GM23338 (cell line): ENCODE measurements around the gene HMGXB3. TPM values are rescaled to one million over a fixed set of nuclear protein-coding genes. Genes with fewer than 3 reads are reported as not detected.

Experiments
- ATAC-seq: fragments of 200-7000 bp; cut with Tn5 transposase; 3 replicates; pipeline ENCODE4 v1.9.1; 2020
- DNase-seq: peaks from one replicate; pipeline ENCODE4 v3.0.0-alpha.2; 2015; ENCODE audit warnings: low spot score
- H2AFZ ChIP-seq: fragments of 200-600 bp; sonication (generic); 2 replicates; pipeline ENCODE4 v1.8.0; 2016; ENCODE audit warnings: antibody characterized with exemption, mild to moderate bottlenecking, moderate library complexity
- H3F3A ChIP-seq: fragments of 200-600 bp; sonication (generic); replicated peaks from 2 replicates; pipeline ENCODE4 v1.8.0; 2017; ENCODE audit warnings: antibody characterized with exemption, mixed run types, low read depth
- H3K27ac ChIP-seq: fragments of 200-600 bp; sonication (generic); 2 replicates; pipeline ENCODE4 v1.6.1; 2016; ENCODE audit warnings: low read depth
- H3K27me3 ChIP-seq: fragments of 200-600 bp; sonication (generic); 2 replicates; pipeline ENCODE4 v1.8.0; 2016; ENCODE audit warnings: mild to moderate bottlenecking, mixed run types, moderate library complexity; ENCODE audit not compliant: insufficient read depth
- H3K36me3 ChIP-seq: fragments of 200-600 bp; sonication (generic); 2 replicates; pipeline ENCODE4 v1.8.0; 2016; ENCODE audit warnings: mild to moderate bottlenecking; ENCODE audit not compliant: insufficient read depth
- H3K4me1 ChIP-seq: fragments of 200-600 bp; sonication (generic); 2 replicates; pipeline ENCODE4 v1.8.0; 2016; ENCODE audit warnings: mild to moderate bottlenecking, moderate library complexity; ENCODE audit not compliant: insufficient read depth
- H3K4me2 ChIP-seq: fragments of 200-600 bp; sonication (generic); 2 replicates; pipeline ENCODE4 v1.7.1; 2017; ENCODE audit warnings: mixed run types
- H3K4me3 ChIP-seq: fragments of 200-600 bp; sonication (generic); 2 replicates; pipeline ENCODE4 v1.6.1; 2016; ENCODE audit warnings: mixed run types
- H3K79me2 ChIP-seq: fragments of 200-600 bp; sonication (generic); replicated peaks from 2 replicates; pipeline ENCODE4 v1.8.0; 2017; ENCODE audit warnings: mild to moderate bottlenecking; ENCODE audit not compliant: insufficient read depth
- H3K9me2 ChIP-seq: fragments of 200-600 bp; sonication (generic); 2 replicates; pipeline ENCODE4 v1.8.0; 2017; ENCODE audit not compliant: insufficient read depth
- H4K20me1 ChIP-seq: fragments of 200-600 bp; sonication (generic); replicated peaks from 2 replicates; pipeline ENCODE4 v1.8.0; 2017; ENCODE audit warnings: mild to moderate bottlenecking; ENCODE audit not compliant: insufficient read depth
- H3K27ac Mint-ChIP-seq: 2 replicates; pipeline ENCODE4 v1.8.0; 2020; ENCODE audit warnings: inconsistent platforms, mild to moderate bottlenecking, moderate library complexity, mixed read lengths
- H3K27me3 Mint-ChIP-seq: 3 replicates; pipeline ENCODE4 v1.8.0; 2022; ENCODE audit warnings: low read depth, mild to moderate bottlenecking, moderate library complexity, mixed read lengths, inconsistent platforms; ENCODE audit not compliant: insufficient read depth, poor library complexity
- H3K36me3 Mint-ChIP-seq: 3 replicates; pipeline ENCODE4 v1.8.0; 2021; ENCODE audit warnings: low read depth, mild to moderate bottlenecking, inconsistent platforms, moderate library complexity, mixed read lengths
- H3K4me1 Mint-ChIP-seq: 3 replicates; pipeline ENCODE4 v1.8.0; 2020; ENCODE audit warnings: mild to moderate bottlenecking, inconsistent platforms, mixed read lengths
- H3K4me3 Mint-ChIP-seq: 3 replicates; pipeline ENCODE4 v1.8.0; 2021; ENCODE audit warnings: moderate library complexity, mild to moderate bottlenecking, inconsistent platforms, mixed read lengths
- H3K9me3 Mint-ChIP-seq: 3 replicates; pipeline ENCODE4 v1.8.0; 2020; ENCODE audit warnings: moderate library complexity, mild to moderate bottlenecking, inconsistent platforms, mixed read lengths
- CREB1 ChIP-seq: fragments of 250-450 bp; sonication (Bioruptor Pico); IDR thresholded peaks from 2 replicates; pipeline ENCODE4 v1.5.0; 2020; ENCODE audit warnings: low read depth, mild to moderate bottlenecking, moderate library complexity
- EZH2 ChIP-seq: fragments of 200-600 bp; sonication (generic); IDR thresholded peaks from one replicate; pipeline ENCODE4 v1.8.0; 2017; ENCODE audit warnings: antibody characterized with exemption, mild to moderate bottlenecking, low read depth; ENCODE audit not compliant: unreplicated experiment
- EZH2phosphoT487 ChIP-seq: fragments of 200-600 bp; sonication (generic); IDR thresholded peaks from one replicate; pipeline ENCODE4 v1.8.1; 2018; ENCODE audit warnings: antibody characterized with exemption; ENCODE audit not compliant: unreplicated experiment
- JUNB ChIP-seq: IDR thresholded peaks from one replicate; pipeline ENCODE4 v1.6.1; 2016; ENCODE audit warnings: antibody characterized with exemption; ENCODE audit not compliant: unreplicated experiment
- POLR2AphosphoS5 ChIP-seq: IDR thresholded peaks from 2 replicates; pipeline ENCODE4 v1.6.1; 2016; ENCODE audit warnings: antibody characterized with exemption, low read depth
- STAT1 ChIP-seq: IDR thresholded peaks from one replicate; pipeline ENCODE4 v1.6.1; 2016; ENCODE audit warnings: antibody characterized with exemption; ENCODE audit not compliant: unreplicated experiment
- ZNF331 ChIP-seq: fragments of 250-450 bp; sonication (Bioruptor Pico); IDR thresholded peaks from 2 replicates; pipeline ENCODE4 v1.5.0; 2020; ENCODE audit warnings: low read depth, mild to moderate bottlenecking, moderate library complexity
- polyA plus RNA-seq: library from polyadenylated mRNA; unstranded; fragments of >200 nt; fragmentation: Nextera tagmentation; extraction: Ambion mirVana; gene quantifications from 2 replicates; pipeline ENCODE4 v1.2.1, GENCODE V29; 2016
- total RNA-seq: library from RNA; depleted of rRNA; stranded (reverse); fragments of >200 nt; shearing (Covaris generic); gene quantifications from 2 replicates; pipeline ENCODE4 v1.2.3, GENCODE V29; 2014
- TF ChIP-seq, protein P1 (sequence below): fragments of 250-450 bp; sonication (Bioruptor Pico); IDR thresholded peaks from 2 replicates; pipeline ENCODE4 v1.5.0; 2020; ENCODE audit warnings: mild to moderate bottlenecking, moderate library complexity
- TF ChIP-seq, protein P2 (sequence below): IDR thresholded peaks from one replicate; pipeline ENCODE4 v1.6.1; 2018; ENCODE audit warnings: antibody characterized with exemption; ENCODE audit not compliant: unreplicated experiment

HMGXB3 gene
- total and polyA plus RNA-seq, 2 experiments from 2014 or later: 9.4 to 37.9 TPM

DNA sequence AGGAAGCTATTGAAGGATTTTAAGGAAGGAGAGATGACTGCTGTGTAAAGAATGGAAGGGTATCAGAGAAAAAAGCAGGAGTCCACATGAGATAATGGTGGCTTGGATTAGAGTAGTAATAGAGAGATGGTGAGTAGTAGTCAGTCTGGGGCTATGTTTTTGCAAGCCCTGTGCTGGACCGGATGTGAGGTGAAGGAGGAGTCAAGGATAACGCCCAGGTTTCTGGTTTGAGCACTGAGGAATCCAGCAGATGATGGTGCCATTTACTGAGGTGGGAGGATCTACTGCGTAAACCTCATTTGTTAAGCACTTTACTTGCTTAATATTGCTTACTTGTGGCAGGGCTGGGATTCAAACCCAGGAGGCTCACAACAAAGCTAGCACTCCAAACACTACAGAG, 1.2 kb upstream of the HMGXB3 start:
- no peak for ATAC-seq
- peaks cover 33% of the 10 kb centered on the region for H3K79me2 ChIP-seq

More for the DNA sequence above, 1.2 kb upstream of the HMGXB3 start:
- Histone ChIP-seq H3F3A (peaks cover 12% of the 10 kb centered on the region; the same call in 1 of the 2 replicates), H2AFZ (no peak overlapping the region), H3K27ac (peak overlapping the region; percentile 97; the same call in 1 of the 2 replicates), H3K36me3 (0 out of 2 replicates have a peak, but pooled peaks cover 1% of the 10 kb centered on the region), H3K4me1 (peaks cover 6% of the 10 kb centered on the region; the same call in 1 of the 2 replicates), H3K9me2 (no peaks in the 10 kb centered on the region), H4K20me1 (peaks cover 15% of the 10 kb centered on the region), H3K4me3 (peak overlapping the region; percentile 96), H3K27me3 (no peaks in the 10 kb centered on the region), H3K4me2 (peak overlapping the region; percentile 86)
- DNase-seq: no peak
- TF ChIP-seq, protein P1, sequence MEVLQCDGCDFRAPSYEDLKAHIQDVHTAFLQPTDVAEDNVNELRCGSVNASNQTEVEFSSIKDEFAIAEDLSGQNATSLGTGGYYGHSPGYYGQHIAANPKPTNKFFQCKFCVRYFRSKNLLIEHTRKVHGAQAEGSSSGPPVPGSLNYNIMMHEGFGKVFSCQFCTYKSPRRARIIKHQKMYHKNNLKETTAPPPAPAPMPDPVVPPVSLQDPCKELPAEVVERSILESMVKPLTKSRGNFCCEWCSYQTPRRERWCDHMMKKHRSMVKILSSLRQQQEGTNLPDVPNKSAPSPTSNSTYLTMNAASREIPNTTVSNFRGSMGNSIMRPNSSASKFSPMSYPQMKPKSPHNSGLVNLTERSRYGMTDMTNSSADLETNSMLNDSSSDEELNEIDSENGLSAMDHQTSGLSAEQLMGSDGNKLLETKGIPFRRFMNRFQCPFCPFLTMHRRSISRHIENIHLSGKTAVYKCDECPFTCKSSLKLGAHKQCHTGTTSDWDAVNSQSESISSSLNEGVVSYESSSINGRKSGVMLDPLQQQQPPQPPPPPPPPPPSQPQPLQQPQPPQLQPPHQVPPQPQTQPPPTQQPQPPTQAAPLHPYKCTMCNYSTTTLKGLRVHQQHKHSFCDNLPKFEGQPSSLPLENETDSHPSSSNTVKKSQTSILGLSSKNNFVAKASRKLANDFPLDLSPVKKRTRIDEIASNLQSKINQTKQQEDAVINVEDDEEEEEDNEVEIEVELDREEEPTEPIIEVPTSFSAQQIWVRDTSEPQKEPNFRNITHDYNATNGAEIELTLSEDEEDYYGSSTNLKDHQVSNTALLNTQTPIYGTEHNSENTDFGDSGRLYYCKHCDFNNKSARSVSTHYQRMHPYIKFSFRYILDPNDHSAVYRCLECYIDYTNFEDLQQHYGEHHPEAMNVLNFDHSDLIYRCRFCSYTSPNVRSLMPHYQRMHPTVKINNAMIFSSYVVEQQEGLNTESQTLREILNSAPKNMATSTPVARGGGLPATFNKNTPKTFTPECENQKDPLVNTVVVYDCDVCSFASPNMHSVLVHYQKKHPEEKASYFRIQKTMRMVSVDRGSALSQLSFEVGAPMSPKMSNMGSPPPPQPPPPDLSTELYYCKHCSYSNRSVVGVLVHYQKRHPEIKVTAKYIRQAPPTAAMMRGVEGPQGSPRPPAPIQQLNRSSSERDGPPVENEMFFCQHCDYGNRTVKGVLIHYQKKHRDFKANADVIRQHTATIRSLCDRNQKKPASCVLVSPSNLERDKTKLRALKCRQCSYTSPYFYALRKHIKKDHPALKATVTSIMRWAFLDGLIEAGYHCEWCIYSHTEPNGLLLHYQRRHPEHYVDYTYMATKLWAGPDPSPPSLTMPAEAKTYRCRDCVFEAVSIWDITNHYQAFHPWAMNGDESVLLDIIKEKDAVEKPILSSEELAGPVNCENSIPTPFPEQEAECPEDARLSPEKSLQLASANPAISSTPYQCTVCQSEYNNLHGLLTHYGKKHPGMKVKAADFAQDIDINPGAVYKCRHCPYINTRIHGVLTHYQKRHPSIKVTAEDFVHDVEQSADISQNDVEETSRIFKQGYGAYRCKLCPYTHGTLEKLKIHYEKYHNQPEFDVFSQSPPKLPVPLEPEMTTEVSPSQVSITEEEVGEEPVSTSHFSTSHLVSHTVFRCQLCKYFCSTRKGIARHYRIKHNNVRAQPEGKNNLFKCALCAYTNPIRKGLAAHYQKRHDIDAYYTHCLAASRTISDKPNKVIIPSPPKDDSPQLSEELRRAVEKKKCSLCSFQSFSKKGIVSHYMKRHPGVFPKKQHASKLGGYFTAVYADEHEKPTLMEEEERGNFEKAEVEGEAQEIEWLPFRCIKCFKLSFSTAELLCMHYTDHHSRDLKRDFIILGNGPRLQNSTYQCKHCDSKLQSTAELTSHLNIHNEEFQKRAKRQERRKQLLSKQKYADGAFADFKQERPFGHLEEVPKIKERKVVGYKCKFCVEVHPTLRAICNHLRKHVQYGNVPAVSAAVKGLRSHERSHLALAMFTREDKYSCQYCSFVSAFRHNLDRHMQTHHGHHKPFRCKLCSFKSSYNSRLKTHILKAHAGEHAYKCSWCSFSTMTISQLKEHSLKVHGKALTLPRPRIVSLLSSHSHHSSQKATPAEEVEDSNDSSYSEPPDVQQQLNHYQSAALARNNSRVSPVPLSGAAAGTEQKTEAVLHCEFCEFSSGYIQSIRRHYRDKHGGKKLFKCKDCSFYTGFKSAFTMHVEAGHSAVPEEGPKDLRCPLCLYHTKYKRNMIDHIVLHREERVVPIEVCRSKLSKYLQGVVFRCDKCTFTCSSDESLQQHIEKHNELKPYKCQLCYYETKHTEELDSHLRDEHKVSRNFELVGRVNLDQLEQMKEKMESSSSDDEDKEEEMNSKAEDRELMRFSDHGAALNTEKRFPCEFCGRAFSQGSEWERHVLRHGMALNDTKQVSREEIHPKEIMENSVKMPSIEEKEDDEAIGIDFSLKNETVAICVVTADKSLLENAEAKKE (CRISPR knock-in tag): no peak
- no peak for TF ChIP-seq POLR2AphosphoS5
- TF ChIP-seq CREB1 (CRISPR knock-in tag): no peak
- no peak for TF ChIP-seq STAT1
- TF ChIP-seq JUNB: no peak
- TF ChIP-seq EZH2: no peak
- TF ChIP-seq ZNF331 (CRISPR knock-in tag): no peak
- TF ChIP-seq EZH2phosphoT487: no peak
- TF ChIP-seq, protein P2, sequence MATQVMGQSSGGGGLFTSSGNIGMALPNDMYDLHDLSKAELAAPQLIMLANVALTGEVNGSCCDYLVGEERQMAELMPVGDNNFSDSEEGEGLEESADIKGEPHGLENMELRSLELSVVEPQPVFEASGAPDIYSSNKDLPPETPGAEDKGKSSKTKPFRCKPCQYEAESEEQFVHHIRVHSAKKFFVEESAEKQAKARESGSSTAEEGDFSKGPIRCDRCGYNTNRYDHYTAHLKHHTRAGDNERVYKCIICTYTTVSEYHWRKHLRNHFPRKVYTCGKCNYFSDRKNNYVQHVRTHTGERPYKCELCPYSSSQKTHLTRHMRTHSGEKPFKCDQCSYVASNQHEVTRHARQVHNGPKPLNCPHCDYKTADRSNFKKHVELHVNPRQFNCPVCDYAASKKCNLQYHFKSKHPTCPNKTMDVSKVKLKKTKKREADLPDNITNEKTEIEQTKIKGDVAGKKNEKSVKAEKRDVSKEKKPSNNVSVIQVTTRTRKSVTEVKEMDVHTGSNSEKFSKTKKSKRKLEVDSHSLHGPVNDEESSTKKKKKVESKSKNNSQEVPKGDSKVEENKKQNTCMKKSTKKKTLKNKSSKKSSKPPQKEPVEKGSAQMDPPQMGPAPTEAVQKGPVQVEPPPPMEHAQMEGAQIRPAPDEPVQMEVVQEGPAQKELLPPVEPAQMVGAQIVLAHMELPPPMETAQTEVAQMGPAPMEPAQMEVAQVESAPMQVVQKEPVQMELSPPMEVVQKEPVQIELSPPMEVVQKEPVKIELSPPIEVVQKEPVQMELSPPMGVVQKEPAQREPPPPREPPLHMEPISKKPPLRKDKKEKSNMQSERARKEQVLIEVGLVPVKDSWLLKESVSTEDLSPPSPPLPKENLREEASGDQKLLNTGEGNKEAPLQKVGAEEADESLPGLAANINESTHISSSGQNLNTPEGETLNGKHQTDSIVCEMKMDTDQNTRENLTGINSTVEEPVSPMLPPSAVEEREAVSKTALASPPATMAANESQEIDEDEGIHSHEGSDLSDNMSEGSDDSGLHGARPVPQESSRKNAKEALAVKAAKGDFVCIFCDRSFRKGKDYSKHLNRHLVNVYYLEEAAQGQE: no peak
- H3K36me3 Mint-ChIP-seq: no peaks in the 10 kb centered on the region; the same call in 1 of the 3 replicates
- H3K27me3 Mint-ChIP-seq: peaks cover 5% of the 10 kb centered on the region
- peaks cover 20% of the 10 kb centered on the region for H3K4me1 Mint-ChIP-seq
- H3K4me3 Mint-ChIP-seq: peak overlapping the region; percentile 91
- H3K9me3 Mint-ChIP-seq: no peaks in the 10 kb centered on the region
- H3K27ac Mint-ChIP-seq: peak overlapping the region; percentile 6; the same call in 1 of the 2 replicates
